Stimulated activated CD4-positive, alpha-beta T cell treated with anti-CD3 and anti-CD28 coated beads, Interleukin-15, amount 100 ng/mL, for 48 hours (primary cell): ENCODE measurements around the gene VWA7.
"Not testable (repeated sequence)": the region's sequence is repeated elsewhere in the genome, so short reads cannot be mapped to it uniquely, and the experiment has no call there.

ENCODE experiments used
- DNase-seq, 2 donors: peaks; one replicate each; pipeline ENCODE4 v3.0.0-alpha.2; 2020; ENCODE audit warnings: low read depth in 2 of 2

The VWA7 gene

DNA sequence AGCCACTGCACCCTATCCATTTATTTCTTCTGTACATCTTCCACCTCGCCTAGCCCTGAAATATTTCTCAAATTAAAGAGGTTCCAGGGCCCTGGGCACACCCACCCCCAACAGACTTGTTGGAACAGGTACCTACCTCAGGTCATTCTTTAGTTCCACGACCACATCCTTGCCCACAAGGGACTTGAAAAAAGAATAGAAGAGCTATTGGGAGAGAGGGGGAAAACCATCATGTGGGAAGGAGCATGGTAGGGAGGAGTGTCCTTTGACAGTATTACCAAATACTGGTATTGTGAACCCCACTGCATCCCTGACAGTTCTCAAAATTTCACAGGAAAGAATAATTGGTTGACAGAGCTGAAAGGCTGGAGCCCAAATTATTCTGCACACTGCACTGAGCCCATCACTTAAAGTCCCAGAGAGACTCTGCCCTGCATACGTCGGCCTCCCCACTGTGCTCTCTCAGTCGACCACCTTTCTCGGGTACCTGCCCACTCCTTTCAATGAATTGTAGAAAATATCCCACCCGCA, 28.9 kb upstream of the VWA7 start:
- DNase-seq = no peak

DNA sequence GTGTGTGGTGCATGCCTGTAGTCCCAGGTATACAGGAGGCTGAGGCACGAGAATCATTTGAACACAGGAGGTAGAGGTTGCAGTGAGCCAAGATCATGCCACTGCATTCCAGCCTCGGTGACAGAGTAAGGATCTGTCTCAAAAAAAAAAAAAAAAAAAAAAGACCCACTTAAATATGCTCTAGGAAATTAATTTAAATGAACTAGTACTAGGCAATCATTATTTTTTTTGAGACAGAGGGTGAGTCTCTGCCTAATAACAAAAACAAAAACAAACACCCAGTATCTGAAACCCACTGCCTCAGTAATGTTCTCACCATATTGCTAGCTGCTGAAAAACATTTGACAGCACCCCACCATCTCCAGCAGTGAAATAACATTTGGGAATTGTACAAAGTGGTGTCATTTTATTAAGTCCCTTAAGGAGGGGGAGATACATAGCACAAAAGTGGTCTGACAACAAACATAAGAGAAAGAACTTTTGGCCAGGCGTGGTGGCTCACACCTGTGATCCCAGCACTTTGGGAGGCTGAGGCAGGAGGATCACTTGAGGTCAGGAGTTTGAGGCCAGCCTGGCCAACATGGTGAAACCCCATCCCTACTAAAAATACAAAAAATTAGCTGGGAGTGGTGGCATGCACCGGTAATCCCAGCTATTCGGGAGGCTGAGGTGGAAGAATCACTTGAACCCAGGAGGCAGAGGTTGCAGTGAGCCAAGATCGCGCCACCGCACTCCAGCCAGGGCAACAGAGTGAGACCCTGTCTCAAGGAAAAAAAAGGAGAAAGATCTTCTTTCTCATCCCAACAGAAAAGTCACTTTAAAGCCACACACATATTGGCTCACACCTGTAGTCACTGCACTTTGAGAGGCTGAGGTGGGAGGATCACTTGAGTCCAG, 24.2 kb upstream of the VWA7 start:
- DNase-seq = not testable (repeated sequence)

DNA sequence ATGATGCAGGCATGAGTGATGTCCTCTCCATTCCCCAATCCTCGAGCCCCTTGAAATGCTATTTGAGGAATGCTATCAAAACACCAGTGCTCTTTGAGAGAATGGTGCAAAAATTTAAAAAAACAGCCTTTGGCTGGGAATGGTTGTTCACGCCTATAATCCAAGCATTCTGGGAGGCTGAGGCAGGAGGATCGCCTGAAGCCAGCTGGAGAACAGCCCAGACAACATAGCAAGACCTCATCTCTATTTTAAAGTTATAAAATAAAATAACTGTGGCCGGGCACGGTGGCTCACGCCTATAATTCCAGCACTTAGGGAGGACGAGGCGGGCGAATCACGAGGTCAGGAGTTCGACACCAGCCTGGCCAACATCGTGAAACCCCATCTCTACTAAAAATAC, 22.7 kb upstream of the VWA7 start:
- no peak for DNase-seq

DNA sequence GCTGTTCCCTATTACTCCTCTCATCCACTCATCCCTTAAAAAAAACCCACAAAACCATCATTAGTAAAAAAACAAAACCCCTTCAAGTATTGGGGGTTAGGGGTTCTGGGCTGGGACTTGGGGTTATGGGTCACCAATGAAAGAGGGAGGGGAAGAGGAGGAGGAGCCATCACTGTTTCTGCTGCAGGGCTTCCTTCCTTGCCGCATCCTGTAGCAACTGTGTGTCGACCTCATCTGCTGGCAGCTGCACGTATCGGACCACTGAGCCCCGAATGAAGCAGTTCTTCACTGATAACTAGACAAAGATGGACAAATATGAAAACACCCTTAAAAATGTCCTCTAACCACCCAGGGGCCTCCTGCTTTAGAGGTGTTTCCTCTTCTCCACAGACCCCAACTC, 20.5 kb upstream of the VWA7 start:
- no peak for DNase-seq

DNA sequence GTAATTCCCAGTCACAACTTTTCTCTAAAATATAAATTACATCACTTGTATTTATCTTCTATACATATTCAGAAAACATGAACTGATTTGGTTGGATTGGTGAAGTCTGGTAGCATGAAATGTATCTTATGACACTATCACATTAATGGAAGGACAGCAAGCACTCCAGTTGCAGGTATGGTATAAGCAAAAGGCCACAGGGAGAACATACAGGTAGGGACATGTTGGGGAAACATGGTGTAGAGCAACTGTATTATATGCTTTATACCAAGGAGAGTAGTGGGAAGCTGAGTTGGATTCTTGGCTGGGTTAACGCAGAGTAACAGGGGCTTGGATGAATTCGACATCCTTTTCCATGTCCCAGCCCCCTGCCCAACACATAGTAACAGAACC, 19.9 kb upstream of the VWA7 start:
- DNase-seq = no peak

DNA sequence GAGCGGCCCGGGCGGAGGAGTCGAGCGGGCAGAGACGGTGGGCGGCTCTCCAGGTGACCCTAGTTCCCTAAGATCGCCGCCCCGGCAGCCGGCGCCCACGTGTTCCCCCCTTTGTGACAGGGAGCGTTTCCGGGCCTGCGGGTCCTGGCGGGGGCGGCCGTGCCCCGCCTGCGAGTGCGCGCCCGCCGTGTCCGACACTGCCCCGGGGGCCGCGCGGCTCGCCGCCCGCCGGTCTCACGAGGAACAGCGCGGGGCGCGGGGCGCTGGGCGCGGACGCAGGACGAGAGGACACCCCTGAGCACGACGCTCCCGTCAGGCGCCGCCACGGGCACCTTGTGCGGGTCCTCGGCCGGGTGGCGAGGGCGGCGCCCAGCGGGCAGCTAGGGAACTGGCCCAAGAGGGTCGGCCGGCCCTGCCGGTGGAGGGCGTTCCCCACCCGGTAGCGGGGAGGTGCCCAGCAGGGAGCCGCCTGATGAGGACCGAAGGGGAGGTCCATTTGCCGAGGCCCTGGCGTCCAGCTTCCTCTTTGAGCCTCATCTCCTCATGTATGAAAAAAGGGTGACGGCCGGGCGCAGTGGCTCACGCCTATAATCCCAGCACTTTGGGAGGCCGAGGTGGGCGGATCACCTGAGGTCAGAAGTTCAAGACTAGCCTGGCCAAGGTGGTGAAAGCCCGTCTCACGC, 18.6 kb upstream of the VWA7 start, which contains the start of gene VARS1:
VARS1 (minus strand) TSS at position 137 of the 683 bp plus-strand sequence. CDS start 535 bp downstream, outside the sequence.
- peak; percentile 75 to 78 for DNase-seq

DNA sequence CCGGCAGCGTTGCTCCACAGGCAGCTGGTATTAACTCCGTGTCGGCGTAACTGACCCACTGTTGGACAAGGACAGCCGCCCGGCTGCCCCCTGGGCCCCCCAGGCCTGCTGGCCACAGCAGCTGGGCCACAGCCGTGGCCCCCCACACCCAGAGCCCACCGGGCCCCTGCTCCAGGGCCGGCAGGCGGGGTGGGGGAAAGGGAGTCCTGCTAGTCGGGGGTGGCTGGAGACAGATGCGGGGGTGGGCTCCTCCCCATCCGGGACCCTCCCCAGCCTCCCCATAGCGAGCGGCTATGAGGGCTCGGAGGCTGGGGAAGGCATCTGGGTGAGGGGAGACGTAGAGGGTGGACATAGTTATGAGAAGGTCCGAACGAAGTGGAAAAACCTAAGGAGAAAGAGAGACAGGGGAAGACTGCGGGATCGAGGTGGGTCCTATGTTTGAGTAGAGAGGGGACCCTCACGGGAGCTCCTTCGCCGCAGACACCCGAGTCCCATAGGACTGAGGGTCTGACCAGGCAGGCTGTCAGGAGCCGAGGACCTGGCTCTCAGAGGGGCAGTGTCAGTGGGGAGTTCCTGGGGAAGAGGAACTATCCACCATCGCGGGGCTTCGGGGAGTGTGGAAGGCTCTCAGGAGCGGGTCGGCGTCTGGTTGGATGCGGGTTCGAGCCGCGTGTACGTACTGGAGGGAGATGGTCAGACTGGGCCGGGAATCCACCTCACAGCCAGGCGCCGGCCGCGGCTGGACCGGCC, 17.9 kb upstream of the VWA7 start:
- DNase-seq = no peak

DNA sequence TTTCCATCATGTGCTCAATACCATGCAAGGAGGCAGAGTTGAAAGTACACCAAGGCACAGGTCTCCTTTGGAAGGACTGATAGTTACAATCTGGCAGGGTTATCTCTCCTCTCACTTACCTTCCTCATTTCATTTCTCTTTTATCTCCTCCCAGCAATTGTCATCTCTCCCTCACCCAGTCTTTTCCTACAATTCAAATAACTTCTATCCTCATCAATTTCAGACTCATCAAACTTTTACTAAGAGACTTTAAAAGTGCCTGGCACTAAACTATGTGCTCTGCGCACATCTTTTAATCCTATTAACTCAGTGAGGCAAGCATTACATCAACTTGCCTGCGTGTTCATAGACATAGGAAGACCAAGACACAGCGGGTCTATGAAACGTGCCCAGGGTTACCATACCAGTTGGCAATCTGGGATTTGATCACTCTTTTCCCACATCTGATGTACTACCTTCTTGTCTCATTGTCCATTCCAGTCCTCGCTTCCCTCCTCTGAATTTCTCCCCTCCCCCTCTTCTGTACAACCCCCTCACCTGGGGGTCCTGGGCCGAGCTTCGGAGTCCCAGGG, 17.3 kb upstream of the VWA7 start:
- DNase-seq = no peak

DNA sequence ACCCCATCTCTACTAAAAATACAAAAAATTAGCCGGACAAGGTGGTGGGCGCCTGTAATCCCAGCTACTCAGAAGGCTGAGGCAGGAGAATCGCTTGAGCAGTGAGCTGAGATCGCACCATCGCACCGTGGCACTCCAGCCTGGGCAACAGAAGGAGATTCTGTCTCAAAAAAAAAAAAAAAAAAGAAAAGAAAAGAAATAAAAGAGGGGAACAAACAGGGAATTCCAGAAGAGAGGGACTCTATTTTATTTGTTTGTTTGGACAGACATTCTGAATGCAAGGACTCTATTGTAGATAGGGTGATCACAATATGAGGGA, 16.8 kb upstream of the VWA7 start:
- not testable (repeated sequence) for DNase-seq

DNA sequence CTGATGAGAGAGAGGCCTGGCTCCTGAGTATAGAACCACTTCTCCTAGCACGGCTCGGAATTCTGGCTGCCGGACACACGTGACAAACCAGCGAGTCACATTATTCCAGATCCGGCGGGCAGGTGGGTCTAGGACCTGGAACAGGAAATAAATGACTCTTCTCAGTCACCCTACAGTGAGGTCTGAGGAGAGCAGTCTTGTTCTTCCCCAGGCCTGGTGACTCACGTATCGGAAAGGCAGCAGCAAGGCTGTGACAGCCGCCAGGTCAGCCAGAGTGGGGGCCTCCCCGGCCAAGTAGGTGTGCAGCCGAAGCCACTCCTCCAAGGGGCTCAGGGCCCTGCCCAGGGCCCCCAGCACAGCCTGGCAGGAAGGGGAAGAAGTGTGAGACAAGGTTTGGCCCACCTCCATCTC, 15.6 kb upstream of the VWA7 start:
- no peak for DNase-seq

DNA sequence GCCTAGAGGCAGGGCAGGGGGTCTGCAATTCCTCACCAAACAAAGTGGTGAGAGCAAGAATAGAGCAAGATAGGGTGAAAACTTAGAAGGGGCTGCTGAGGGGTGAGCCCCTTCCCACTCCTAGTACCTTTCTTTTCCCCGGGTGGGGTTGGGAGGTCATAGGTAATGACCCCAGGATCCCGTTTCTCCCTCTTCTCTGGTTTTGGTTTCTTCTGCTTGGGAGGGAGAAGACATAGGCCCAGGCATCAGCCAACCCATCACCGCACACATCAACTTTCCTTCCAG, 14.9 kb upstream of the VWA7 start:
- no peak for DNase-seq

DNA sequence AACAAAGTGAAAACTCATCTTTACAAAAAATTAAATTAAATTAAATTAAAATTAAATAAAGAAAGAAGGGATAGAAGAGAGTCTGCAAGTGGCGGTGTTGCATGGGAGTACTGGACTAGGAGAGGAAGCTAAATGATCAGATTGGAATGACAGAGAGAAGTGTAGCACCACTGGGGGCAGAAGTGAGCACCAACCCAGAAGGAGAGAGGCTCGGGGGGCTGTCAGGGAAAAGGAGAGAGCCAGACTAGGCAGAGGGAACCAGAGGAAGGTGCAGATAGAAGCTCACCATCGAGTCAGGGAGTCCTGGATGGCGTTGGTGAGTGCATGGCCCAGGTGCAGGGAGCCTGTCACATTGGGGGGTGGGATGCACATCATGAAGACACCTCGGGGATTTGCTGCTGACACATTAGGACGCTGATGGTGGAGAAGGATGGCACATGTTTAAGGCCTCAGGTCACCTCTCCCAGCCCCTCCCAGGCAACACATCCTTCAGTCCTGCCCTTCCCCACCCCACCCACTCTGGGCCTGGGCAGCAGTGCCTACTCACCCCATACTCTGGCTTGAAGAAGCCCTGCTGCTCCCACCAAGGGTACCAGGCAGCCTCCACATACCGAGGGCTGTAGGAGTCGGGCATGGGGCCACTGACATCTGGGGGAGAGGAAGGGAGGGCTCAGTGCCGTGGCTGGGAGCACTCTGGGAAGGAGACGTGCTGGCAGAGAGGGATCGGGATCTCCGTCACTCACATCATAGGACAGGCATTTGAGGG, 14.4 kb upstream of the VWA7 start:
- no peak for DNase-seq

DNA sequence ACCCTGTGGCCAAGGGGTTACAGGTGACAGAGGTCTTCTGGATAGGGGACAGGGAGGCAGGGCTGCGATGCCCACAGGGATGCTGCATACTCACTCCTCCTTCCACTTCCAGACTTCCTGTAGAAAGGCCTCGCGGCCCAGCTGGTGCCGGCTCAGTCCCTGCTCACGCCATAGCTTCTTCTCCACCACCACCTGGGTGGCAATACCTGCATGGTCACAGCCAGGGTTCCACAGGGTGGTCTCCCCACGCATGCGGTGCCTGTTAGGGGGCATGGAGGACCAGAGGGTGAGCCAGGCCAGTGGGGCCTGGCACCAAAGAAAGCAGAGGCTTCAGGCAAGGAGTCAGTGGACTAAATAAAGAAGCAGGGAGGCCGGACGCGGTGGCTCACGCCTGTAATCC, 8.3 kb upstream of the VWA7 start:
- no peak for DNase-seq

DNA sequence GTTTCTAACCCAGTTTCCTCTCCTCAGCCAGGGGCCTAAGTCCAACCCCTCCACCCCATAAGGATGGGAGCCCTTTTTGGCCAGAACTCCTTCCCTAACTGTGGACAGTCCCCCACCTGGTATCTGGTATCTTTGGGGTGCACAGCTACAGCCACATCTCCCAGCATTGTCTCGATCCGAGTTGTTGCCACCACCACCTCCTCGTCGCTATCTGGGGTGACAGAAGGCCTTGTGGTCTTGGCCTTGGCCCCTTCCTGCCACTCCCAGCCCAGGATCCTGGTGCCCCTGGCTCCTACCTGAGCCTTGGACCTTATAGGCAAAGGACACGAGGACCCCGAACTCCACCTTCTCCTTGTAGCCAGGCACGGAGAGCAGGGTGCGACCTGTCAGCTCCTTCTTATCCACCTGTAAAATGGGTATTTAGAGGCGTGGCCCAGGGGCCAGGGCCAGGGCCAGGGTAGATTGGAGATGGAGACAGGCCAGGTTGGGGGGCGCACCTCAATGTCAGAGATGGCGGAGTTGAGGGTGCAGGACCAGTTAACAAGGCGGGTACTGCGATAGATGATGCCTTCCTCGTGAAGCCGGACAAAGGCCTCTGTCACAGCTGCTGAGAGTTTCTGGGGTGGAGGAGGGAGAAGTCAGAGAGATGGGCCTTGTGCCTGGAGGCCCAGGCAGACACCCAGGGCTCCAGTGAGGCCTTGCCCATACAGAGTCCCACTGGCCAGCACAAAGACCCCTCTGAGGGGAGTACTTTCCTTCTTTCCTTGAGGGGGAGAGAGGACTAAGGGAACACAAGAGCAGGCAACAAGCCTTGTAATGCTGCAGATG, 7.2 kb upstream of the VWA7 start:
- DNase-seq = no peak

DNA sequence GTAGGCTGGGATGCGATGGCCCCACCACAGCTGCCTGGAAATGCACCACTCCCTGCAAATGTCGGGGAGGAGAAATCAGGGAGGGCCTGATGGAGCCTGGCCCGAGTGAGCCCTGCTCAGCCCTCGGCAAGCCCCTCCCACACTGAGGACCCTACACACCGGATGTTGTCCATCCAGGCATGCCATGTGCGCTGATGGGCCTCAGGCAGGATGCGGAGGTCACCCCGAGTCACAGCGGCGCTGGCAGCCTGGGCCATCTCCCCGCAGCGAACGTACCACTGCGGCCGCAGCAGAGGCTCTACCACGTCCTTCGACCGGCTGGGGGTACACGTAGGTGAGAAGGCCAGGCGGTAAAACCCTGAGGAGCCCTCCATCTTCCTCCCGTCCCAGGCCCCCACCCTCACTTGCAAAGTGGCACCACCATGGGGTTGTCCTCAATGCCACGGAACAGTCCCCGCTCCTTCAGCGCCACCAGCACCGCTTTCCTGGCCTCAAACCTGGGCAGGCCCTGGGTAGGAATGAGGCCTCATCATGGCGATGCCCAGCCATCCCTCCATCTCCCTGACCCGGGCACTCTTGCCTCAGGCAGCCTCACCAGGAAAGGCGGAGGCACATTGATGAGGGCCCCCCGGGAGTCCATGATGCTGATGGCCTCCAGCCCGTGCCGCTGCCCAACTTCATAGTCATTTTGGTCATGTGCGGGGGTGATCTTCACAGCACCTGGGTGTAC, 5.2 kb upstream of the VWA7 start:
- no peak for DNase-seq

DNA sequence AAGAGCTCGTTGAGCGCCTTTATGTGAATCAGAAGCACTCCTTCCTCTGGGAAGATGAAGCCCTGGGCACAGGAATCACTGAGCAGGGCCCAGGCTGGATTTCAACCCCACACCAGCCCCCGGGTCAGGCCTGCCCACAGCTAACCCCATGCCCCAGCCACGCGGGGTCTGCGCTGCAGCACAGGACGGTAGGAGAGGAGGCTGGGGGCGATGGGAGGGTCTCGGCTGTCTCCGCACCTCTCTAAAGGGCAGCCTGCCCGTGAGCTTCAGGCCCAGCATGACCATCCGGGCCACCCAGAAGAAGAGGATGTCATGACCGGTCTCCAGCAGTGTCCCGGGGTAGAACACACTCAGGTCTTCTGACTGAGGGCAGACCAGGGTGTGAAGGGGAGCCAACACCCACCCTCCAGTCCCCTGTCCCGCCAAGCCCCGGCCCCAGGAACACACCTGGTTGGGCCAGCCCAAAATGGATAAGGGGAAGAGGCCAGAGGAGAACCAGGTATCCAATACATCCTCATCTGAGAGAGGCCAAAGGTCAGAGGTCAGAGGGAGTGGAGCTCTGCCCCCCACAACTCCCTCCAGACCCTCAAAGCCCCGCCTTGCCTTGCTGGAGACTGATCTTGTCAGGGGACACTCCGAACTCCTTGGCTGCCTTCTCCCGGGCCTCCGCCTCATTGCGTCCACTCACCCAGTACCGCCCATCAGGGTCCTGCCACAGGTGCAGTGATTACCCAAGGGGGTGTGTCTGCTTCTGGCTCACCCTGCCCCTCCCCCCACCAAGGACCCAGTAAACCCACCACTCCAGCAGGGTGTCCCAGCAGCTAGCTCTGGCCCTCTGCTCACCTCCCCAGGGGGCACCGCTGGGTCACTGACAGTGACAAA, 4.4 kb upstream of the VWA7 start:
- no peak for DNase-seq

DNA sequence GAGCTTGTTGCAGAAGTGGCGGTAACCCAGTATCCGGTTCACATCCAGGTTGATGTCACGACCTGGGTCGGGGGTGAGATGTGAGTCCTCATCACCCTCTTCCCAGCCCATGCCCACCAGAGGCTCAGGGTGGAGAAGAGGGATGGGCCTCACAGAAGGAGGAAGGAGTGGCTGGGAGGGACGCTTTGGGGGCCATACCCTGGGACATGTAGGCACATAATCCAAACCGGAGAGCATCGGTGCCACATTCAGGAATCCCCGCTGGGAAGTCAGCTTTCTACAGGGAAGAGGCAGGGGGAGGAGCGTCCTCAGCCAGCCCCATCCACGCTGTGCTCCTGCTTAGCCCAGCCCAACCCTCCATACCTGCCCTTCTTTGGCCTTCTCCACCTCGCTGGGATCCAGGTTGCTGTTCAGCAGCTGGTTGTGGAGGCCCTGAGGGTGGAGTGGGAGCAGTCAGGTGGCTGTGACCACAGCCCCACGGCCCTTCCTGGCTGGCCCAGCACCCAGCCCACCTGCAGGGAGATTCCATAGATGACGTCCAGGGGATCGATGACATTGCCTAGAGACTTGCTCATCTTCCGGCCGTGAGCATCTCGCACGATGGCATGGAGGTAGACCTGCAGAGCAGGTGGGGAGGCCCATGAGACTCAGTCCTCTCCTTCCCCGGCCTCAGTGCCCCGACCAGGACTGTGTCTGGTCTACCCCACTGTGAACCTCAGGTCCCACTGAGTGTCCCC, 3.5 kb upstream of the VWA7 start:
- DNase-seq = no peak

DNA sequence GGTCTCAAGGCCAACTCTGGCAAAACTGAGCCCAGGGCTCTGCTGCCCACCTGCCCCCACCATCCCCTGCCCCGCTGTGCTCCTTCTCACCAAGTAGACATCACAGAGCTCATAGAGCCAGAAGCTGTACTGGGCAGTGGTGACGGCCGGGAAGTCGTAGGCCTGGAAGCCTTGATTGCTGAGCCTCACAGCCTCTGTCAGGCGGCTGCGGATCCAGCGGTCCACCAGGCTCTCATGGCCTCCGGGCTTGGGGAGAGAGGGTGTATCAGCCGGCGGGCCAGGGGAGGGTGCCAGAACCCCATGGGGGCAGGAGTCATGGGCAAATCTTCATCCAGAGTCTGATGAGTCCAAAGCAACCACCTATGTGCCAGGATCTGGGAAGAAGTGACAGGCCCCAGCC, 2.8 kb upstream of the VWA7 start:
- no peak for DNase-seq
